Activated CD8-positive, alpha-beta memory T cell treated with anti-CD3 and anti-CD28 coated beads, Interleukin-2, amount 50 U/mL, for 1 hour (primary cell): ENCODE results near the gene CNMD.
"Not testable (repeated sequence)": the region's sequence is repeated elsewhere in the genome, so short reads cannot be mapped to it uniquely, and the experiment has no call there.

ENCODE experiments used
- DNase-seq: peaks from one replicate; pipeline ENCODE4 v3.0.0-alpha.2; 2020; ENCODE audit errors: extremely low read depth

Gene CNMD

GRCh38 chr13:52686376-52686775 is 53.2 kb downstream of the CNMD start:
- no peak for DNase-seq

DNA sequence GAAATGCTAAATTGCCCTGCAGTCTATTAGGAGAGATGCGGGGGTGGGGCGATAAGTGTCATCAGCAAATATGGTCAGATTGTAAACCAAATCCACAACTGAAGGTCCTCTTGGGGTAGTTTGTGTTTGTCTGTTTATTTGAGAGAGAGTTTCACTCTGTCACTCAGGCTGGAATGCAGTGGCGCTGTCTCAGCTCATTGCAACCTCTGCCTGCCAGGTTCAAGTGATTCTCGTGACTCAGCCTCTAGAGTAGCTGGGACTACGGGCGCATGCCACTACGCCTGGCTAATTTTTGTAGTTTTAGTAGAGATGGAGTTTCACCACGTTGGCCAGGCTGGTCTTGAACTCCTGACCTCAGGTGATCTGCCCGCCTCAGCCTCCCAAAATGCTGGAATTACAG is 53.8 kb downstream of the CNMD start:
- not testable (repeated sequence) for DNase-seq

GRCh38 chr13:52677823-52678222 is 61.8 kb downstream of the CNMD start:
- DNase-seq: no peak

GRCh38 chr13:52673465-52673864 is 66.2 kb downstream of the CNMD start:
- DNase-seq: no peak

DNA sequence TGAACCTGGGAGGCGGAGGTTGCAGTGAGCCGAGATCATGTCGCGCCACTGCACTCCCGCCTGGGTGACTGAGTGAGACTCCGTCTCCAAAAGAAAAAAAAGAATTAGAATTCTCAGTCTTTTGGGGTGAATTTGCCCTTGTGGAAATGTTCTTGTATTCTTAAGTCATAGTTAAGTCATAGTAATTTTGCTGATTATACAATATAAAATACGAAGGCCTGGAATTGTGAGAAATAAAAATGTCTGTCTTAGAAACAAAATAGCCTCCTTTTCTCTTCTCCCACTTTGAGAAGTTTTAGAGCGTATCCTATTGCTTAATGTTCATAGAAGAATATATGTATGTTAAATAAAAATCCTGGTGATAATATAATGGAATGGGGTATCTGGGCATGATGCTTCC is 68.9 kb downstream of the CNMD start:
- DNase-seq: no peak

GRCh38 chr13:52669677-52670076 is 69.9 kb downstream of the CNMD start:
- no peak for DNase-seq

GRCh38 chr13:52665325-52665724 is 74.3 kb downstream of the CNMD start:
- no peak for DNase-seq

DNA sequence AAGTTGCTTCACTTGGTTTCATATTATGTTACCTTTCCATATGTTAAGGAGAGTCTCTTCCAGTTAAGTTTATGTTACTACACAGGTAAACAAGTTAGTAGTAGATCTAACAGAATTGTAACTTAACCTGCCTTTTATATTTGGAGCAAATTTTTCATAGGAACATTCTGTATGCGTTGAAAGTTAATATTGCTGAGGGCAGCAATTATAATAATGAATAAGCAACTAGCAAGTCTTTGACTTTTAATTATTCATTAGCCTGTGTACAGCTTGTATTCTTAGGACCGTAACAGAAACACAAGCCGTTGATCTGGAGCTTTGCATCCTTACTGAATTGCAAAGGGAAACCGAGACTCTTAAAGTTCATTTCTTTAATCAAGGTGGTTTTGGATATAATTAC is 75.3 kb downstream of the CNMD start:
- DNase-seq: no peak

- DNase-seq: no peak
These were observed 80.3 kb downstream of the CNMD start for GRCh38 chr13:52659340-52659739.
